GM23338 (cell line): ENCODE results near the gene THSD7A.

Experiments used
- CTCF ChIP-seq, 2 experiments: fragments of 200-600 bp in 1 of 2; sonication (generic) in 1 of 2; conservative IDR thresholded peaks; 2 replicates each; pipeline versions ENCODE4 v1.5.1 to v1.6.1; 2016 to 2017; ENCODE audit warnings: antibody characterized with exemption in 2 of 2, low read depth in 2 of 2, mild to moderate bottlenecking in 2 of 2, moderate library complexity in 1 of 2
- EZH2 ChIP-seq: fragments of 200-600 bp; sonication (generic); IDR thresholded peaks from one replicate; pipeline ENCODE4 v1.8.0; 2017; ENCODE audit warnings: antibody characterized with exemption, mild to moderate bottlenecking, low read depth; ENCODE audit not compliant: unreplicated experiment
- EZH2phosphoT487 ChIP-seq: fragments of 200-600 bp; sonication (generic); IDR thresholded peaks from one replicate; pipeline ENCODE4 v1.8.1; 2018; ENCODE audit warnings: antibody characterized with exemption; ENCODE audit not compliant: unreplicated experiment
- JUNB ChIP-seq: IDR thresholded peaks from one replicate; pipeline ENCODE4 v1.6.1; 2016; ENCODE audit warnings: antibody characterized with exemption; ENCODE audit not compliant: unreplicated experiment
- NANOG ChIP-seq: IDR thresholded peaks from 2 replicates; pipeline ENCODE4 v1.6.1; 2016; ENCODE audit warnings: antibody characterized with exemption, borderline replicate concordance
- POLR2AphosphoS5 ChIP-seq: IDR thresholded peaks from 2 replicates; pipeline ENCODE4 v1.6.1; 2016; ENCODE audit warnings: antibody characterized with exemption, low read depth
- STAT1 ChIP-seq: IDR thresholded peaks from one replicate; pipeline ENCODE4 v1.6.1; 2016; ENCODE audit warnings: antibody characterized with exemption; ENCODE audit not compliant: unreplicated experiment
- ZNF331 ChIP-seq: fragments of 250-450 bp; sonication (Bioruptor Pico); IDR thresholded peaks from 2 replicates; pipeline ENCODE4 v1.5.0; 2020; ENCODE audit warnings: low read depth, mild to moderate bottlenecking, moderate library complexity

GRCh38 chr7:11332865-11333228, 499.2 kb downstream of the THSD7A start:
- no peak for TF ChIP-seq NANOG
- TF ChIP-seq CTCF (conservative IDR thresholded peaks at IDR 0.05; ENCODE audit: low read depth in 2 of 2) = no peak
- no peak for TF ChIP-seq JUNB
- TF ChIP-seq EZH2phosphoT487 = no peak
- TF ChIP-seq EZH2 = no peak
- no peak for TF ChIP-seq ZNF331 (CRISPR knock-in tag)
- TF ChIP-seq POLR2AphosphoS5 = no peak
- no peak for TF ChIP-seq STAT1
